Activated CD4-positive, alpha-beta T cell treated with anti-CD3 and anti-CD28 coated beads, Interleukin-10, Interleukin-2, amounts not matched to agents 100 ng/mL and 50 ng/mL, durations not matched to agents 16 hours and 8 hours (primary cell): ENCODE data around the gene NUAK2.
A peak's percentile ranks its signal among the peaks of the same experiment; 100 is the strongest.

ENCODE experiments used
- DNase-seq: peaks from one replicate; pipeline ENCODE4 v3.0.0-alpha.2; 2020

Gene NUAK2

GRCh38 chr1:205270764-205271163 is 50.8 kb downstream of the NUAK2 start:
- DNase-seq: no peak

GRCh38 chr1:205270271-205270670 is 51.3 kb downstream of the NUAK2 start:
- no peak for DNase-seq

- no peak for DNase-seq
Measured at GRCh38 chr1:205269711-205270110, 51.8 kb downstream of the NUAK2 start.

- DNase-seq: no peak
Measured at GRCh38 chr1:205268846-205269680, 52.5 kb downstream of the NUAK2 start.

- no peak for DNase-seq
Measured at GRCh38 chr1:205267306-205267902, 54.1 kb downstream of the NUAK2 start.

- DNase-seq: no peak
Measured at GRCh38 chr1:205266611-205267305, 54.8 kb downstream of the NUAK2 start.

- no peak for DNase-seq
Measured at GRCh38 chr1:205263580-205264190, 57.9 kb downstream of the NUAK2 start.

- no peak for DNase-seq
Measured at GRCh38 chr1:205262731-205263171, 58.8 kb downstream of the NUAK2 start.

GRCh38 chr1:205261946-205262691 is 59.4 kb downstream of the NUAK2 start:
- no peak for DNase-seq

- DNase-seq: no peak
Measured at GRCh38 chr1:205260948-205261732, 60.4 kb downstream of the NUAK2 start.

GRCh38 chr1:205259998-205260397 is 61.5 kb downstream of the NUAK2 start:
- DNase-seq: no peak

GRCh38 chr1:205259324-205259832 is 62.2 kb downstream of the NUAK2 start:
- no peak for DNase-seq

GRCh38 chr1:205258719-205259118 is 62.8 kb downstream of the NUAK2 start:
- no peak for DNase-seq

- no peak for DNase-seq
Measured at GRCh38 chr1:205258261-205258691, 63.3 kb downstream of the NUAK2 start.

GRCh38 chr1:205257735-205258134 is 63.8 kb downstream of the NUAK2 start:
- DNase-seq: no peak

GRCh38 chr1:205256951-205257625 is 64.5 kb downstream of the NUAK2 start:
- no peak for DNase-seq

GRCh38 chr1:205255941-205256780 is 65.4 kb downstream of the NUAK2 start:
- DNase-seq: peak; percentile 88
